NCI-H146 treated with DMSO at 0.1 percent for 48 hours (cell line): ENCODE results near the gene USP8.
"Not testable (repeated sequence)": the region's sequence is repeated elsewhere in the genome, so short reads cannot be mapped to it uniquely, and the experiment has no call there.

ENCODE experiments used
- DNase-seq: peaks from one replicate; lab custom pipeline; 2025; ENCODE audit not compliant: unreplicated experiment; lab: John Stamatoyannopoulos, UW

The USP8 gene

GRCh38 chr15:50424066-50424890, at the start of gene USP8:
USP8 (plus strand) TSS chr15:50424405; CDS start chr15:50439074, 14,669 bp downstream.
- peak; percentile 88 for DNase-seq

DNA sequence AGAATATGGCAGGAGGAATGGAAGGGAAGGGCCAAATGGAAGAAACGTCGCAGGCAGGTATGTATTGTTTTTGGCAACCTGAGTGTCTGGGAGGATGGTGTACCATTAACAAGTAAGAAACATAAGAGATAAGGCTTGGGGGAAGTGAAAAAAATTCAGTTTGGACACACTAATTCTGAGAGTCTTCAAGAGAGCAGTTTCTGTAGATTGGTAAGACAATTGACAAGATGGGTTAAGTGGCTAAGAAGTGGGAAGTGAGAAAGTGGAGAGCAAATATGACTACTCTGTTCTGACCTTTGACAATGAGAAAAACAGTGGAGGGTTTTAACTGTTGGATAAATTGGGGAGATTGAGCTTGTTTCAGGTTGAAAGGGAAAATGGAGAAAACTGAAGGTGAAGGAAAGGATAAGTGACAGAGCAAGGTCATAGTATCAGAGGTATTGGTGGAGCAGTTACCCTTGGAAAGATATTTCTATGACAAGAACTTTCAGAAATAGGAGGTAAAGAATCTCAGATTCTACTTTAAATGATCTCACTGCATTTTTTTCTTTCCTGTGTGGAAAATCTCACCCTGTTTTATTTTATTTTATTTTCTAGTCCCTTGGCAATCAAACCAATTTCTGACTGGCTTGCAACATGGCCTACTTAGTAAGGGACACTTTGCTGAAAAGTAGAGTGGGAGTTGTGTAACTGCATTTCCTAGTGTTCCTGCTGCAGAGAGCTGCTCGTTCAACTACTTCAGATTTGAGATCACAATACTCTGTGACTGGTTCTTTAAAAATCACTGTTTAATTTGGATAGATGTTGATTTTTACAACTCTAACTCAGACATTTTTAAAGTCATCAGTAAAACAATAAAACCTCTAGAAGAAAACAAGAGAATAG, 46.1 kb upstream of the USP8 start:
- DNase-seq: no peak

DNA sequence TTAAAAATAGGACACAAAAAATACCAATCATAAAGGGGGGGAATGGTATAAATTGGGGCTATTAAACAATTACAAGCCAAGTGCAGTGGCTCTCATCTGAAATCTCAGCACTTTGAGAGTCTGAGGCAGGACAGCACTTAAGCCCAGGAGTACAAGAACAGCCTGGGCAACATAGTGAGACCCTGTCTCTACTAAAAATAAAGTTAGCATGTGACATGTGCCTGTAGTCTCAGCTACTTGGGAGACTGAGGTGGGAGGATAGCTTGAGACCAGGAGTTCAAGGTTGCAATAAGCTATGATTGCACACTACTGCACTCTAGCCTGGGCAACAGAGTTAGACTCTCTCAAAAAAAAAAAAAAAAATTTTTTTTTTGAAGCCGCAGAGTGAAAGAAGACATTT, 45.4 kb upstream of the USP8 start:
- no peak for DNase-seq

- not testable (repeated sequence) for DNase-seq
Measured at GRCh38 chr15:50379413-50379812, 44.8 kb upstream of the USP8 start.

- DNase-seq: no peak
Measured at GRCh38 chr15:50380089-50380488, 44.1 kb upstream of the USP8 start.

DNA sequence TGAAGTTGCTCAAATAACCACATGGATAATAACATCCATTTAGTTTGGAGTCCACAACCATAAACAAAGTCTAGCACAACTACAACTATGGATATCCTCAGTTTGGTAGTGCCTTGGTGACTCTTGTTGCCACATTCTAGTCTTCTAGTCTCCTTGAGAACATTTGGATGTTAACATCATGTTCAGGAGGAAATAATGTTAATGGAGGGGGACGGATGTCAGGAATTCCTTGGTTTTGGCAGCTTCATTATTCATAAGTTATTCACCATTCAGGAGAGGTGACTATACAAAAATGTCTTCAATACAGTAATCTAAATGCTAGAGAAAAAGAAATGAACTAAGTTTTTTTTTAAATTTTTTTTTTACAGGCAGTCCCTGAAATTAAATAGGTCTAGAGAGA, 42.8 kb upstream of the USP8 start:
- no peak for DNase-seq

GRCh38 chr15:50382408-50382807, 41.8 kb upstream of the USP8 start:
- DNase-seq: not testable (repeated sequence)

- no peak for DNase-seq
Measured at GRCh38 chr15:50390554-50391264, 33.5 kb upstream of the USP8 start.

DNA sequence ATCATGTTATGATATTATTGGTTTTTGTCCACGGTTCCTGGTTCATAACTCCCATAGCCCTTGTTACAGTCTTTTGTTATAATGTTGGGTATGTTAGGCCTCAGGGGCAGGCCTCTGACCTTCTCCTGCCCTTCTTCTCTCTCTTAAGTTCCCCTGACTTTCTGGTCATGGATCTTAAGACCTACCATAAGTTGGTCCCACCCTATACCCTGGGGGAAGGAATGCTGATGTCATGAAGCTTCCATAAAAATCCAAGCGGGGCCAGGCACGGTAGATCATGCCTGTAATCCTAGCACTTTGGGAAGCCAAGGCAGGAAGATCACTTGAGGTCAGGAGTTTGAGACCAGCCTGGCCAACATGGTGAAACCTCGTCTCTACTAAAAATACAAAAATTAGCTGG, 32.6 kb upstream of the USP8 start:
- DNase-seq: not testable (repeated sequence)

GRCh38 chr15:50411870-50412269, 12.3 kb upstream of the USP8 start:
- DNase-seq: no peak

GRCh38 chr15:50414624-50415023, 9.6 kb upstream of the USP8 start:
- no peak for DNase-seq

GRCh38 chr15:50415752-50416404, 8.3 kb upstream of the USP8 start:
- no peak for DNase-seq

- DNase-seq: no peak
Measured at GRCh38 chr15:50416890-50417289, 7.3 kb upstream of the USP8 start.

GRCh38 chr15:50418041-50418583, 6.1 kb upstream of the USP8 start:
- no peak for DNase-seq

GRCh38 chr15:50425219-50425618, 1.0 kb downstream of the USP8 start:
- no peak for DNase-seq

DNA sequence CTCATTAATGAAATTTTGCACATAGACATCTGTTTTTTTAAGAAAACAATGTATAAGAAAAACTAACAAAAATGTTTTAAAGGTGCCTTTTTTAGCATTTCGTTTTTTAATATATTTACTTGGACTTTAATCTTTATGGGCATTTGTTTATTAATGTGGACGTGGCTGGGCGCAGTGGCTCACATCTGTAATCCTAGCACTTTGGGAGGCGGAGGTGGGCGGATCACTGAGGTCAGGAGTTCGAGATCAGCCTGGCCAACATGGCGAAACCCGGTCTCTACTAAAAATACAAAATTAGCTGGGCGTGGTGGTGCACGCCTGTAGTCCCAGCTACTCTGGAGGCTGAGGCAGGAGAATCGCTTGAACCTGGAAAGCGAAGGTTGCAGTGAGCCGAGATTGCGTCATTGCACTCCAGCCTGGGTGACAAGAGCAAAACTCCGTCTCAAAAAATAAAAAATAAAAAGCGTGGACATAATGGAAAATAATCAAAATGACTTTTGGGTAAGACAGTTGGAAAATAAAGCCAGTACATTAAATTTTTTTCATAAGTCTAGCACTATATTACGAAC, 1.6 kb downstream of the USP8 start:
- DNase-seq: not testable (repeated sequence)

DNA sequence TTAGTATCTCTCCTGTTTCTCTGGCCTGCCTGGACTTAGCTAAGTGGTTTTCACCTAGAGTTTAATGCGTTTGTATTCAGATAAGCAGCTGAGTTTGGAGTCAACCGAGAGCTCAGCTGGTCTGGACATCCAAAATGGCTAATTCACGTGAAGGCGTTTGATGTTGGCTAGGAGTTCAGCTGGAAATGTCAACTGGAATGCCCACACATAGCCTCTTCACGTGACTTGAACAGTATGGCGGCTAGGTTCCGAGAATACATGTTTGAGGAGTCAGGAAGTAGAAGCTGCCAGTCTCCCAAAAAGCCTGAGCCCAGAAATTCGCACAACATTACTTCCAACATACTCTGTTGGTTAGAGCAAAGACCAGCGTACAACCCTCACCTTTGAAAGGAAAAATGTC, 2.2 kb downstream of the USP8 start:
- no peak for DNase-seq

DNA sequence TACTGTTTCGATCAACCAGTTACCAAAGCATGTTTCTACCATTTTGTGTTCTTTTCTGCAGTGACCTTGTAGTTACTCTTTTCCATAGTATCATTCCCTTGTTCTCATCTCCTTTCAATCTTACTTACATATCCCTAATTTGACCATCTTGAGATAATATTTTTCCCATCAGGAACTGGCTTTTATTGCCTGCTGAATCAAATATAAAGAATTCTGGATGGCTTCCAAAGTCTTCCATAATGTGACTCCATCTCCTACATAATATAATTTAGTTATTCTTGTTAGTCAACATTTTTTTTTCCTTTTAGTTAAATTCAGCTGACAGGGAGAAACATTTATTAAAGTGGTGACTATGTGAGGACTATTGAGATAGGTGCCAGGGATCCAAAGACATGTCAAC, 7.0 kb downstream of the USP8 start:
- DNase-seq: no peak

GRCh38 chr15:50432230-50432629, 8.0 kb downstream of the USP8 start:
- no peak for DNase-seq

GRCh38 chr15:50435772-50436171, 11.6 kb downstream of the USP8 start:
- DNase-seq: no peak
